HG02798 (cell line): ENCODE results near the gene INKA2.
A peak's percentile ranks its signal among the peaks of the same experiment; 100 is the strongest.
"Not testable (repeated sequence)": the region's sequence is repeated elsewhere in the genome, so short reads cannot be mapped to it uniquely, and the experiment has no call there.

Experiments used
- ATAC-seq: cut with Tn5 transposase; IDR thresholded peaks from one replicate; pipeline ENCODE4 v1.9.1; 2021; ENCODE audit warnings: mild to moderate bottlenecking; ENCODE audit not compliant: unreplicated experiment, poor library complexity

Gene INKA2

DNA sequence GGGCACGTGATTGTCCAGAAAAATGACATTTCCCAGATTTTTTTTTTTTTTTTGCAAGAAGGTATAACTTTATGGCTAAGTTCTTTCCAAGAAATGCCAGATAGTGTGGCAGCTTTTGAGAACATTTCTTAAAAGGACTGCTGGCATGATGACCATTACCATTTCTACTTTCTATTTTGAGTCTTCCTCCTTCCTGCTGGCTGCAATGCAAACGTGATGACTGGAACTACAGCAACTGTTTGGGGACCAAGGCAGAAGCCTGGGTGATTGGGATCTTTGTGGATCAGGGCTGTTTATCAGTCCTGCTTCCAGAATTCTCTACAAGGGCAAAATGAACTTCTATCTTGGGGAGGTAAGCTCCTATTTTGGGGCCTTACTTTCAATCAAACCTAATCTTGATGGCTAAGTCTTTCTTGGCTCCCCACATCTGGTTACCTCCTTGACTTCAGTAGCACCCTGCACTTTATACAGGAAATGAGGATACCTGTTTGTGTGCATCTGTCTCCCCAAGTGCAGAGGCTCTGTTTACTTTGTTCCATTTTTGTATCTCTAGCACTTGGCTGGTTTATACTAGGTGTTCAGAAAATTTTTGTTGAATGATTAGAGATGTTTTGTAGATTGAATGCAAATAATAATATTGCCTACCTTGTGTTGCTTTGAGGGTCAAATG, 12.8 kb upstream of the INKA2 start:
- no peak for ATAC-seq

DNA sequence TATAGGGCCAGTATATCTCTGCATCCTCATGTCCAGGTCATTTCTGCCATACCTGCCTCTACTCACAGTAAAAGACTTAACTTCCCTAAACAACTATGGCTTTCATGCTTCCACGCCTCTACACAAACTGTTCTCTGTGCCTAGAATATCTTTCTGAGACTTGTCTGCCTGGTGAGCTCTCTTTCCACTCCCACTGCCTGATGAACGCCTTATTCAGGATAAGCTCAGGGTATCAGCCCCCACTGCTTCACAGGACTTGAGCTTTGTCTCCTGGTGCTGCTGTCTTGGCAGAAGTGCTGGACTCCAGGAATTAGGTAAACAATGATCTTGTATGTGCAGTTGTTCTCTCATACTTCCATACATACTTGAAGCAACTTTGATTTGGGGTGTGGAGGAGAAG, 11.7 kb upstream of the INKA2 start:
- no peak for ATAC-seq

GRCh38 chr1:111749628-111750027, 10.4 kb upstream of the INKA2 start:
- no peak for ATAC-seq

- ATAC-seq, result no peak
Observed at GRCh38 chr1:111747947-111748346, 8.8 kb upstream of the INKA2 start.

GRCh38 chr1:111747282-111747734, 8.1 kb upstream of the INKA2 start:
- ATAC-seq, result peak; percentile 61

DNA sequence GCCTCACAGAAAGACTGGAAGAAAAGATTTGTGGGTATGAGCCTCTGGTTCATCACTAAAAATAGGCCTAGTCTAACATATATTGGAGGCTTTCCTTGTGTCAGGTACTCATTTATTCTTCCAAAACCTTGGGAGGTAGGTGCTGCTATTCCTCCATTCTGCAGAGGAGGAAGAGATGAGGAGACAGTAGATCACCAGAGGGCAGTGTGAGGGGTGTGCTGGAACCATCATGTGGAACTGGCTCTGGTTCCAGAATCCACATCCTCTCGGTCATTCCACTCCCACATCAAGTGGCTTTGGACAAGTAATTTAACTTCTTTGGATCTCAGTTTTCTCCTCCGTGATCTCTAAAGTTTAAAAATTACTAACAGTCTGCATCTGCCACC, 7.4 kb upstream of the INKA2 start:
- ATAC-seq, result no peak

- no peak for ATAC-seq
Observed at GRCh38 chr1:111745675-111746613, 6.7 kb upstream of the INKA2 start.

- ATAC-seq, result no peak
Observed at GRCh38 chr1:111743679-111744101, 4.5 kb upstream of the INKA2 start.

DNA sequence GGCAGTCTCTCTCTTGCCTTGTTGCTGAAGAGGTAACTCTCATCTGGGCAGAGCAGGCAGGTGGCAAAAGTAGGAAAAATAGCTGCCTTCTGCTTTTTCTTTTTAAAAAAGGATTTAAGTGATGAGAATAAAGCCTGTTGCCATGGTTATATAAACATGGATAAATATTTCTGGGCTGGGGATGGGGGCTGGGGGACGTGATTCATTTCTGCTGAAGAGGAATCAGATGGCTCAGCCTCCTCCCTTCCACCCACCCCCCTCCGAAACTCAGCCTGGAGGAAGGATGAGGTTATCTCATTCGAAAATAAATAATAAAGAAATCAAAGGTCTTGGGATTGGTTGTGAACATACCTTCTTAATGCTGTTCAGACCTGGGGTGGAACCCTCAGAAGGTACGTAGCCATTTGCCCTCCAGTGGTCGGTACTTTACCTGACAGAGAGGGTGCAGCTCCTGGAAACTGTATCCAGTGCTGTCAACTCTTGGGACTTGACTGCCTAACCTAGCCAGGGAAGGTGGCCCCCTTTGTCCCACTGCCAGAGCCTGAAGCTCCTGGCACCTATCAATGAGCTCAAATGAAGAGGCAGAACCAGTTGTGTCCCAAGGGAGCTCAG, 3.8 kb upstream of the INKA2 start:
- no peak for ATAC-seq

DNA sequence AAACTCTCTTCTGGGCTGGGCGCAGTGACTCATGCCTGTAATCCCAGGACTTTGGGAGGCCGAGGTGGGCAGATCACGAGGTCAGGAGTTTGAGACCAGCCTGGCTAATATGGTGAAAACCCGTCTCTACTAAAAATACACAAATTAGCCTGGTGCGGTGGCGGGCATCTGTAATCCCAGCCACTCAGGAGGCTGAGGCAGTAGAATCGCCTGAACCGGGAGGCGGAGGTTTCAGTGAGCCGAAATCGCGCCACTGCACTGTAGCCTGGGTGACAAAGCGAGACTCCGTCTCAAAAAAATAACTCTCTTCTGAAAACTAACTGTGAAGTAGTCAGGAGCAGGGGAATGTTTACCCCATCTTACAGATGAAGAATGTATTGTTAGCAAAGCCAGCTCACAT, 3.1 kb upstream of the INKA2 start:
- not testable (repeated sequence) for ATAC-seq

- no peak for ATAC-seq
Observed at GRCh38 chr1:111739925-111740765, 950 bp upstream of the INKA2 start.

- ATAC-seq, result peak; percentile 59
Observed at GRCh38 chr1:111738436-111739193, 580 bp downstream of the INKA2 start.

DNA sequence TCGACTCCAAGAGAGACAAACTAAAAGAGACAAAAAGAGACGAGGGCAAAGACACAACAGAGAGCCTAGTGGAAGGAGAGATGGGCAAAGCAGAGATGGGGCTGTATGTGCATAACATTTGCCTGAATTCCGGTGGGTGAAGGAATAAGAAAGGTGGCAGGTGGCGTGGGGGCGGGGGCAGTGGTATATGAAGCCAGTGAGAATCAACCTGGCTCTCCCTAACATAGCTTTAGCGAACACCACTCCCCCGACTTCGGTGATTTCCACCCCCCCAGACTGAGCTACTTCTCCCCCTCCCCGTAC, 1.1 kb downstream of the INKA2 start:
- ATAC-seq, result no peak

- ATAC-seq, result no peak
Observed at GRCh38 chr1:111737216-111738132, 1.7 kb downstream of the INKA2 start.

DNA sequence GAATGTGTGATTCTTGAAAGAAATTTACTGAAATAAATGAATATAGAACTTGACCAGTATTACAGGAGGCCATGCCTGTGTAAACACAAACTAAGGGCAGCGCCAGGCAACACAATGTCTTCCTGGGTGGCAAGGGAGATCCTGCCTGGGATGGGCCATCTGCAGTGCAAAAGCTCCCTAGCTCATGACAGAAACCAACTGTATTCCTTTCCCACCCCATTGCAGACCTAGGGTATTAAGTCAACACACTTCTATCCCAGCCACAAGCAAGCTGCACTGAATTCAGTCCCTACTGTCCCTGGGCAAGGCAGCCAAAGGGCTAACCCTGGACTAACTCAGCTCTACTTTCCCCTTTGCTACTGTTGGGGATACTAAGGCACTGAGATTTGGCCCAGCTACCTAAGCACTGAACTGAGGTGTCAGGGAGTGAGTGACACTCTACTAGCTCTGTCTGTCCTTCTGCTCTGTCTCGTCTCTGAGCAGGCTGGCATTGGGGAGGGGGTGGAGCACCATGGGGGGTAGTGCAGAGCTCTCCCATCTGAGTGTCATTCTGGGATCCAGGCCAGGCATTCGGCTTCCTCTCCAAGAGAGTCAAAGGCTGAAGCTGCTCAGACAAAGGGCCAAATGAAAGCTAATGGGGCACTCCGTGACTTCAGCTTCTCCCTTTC, 2.5 kb downstream of the INKA2 start:
- no peak for ATAC-seq

GRCh38 chr1:111735858-111736544, 3.2 kb downstream of the INKA2 start:
- no peak for ATAC-seq

DNA sequence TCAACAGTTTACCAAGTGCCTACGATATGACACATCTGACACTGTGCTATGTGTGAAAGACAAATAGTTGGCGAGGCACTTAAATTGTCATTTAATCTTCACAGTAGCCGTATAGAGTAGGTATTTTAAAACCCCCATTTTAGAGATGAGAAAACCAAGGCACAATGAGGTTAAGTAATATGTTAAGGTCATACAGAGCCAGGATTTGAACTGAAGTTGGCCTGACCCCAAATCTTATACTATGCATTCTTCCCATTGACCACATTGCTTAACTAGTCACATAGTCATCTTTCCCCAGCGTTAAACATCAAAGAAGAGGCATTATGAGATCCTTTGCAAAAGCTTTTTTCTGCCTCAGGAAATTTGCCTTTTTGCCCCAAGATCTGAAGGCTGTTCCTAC, 3.9 kb downstream of the INKA2 start:
- ATAC-seq, result no peak

DNA sequence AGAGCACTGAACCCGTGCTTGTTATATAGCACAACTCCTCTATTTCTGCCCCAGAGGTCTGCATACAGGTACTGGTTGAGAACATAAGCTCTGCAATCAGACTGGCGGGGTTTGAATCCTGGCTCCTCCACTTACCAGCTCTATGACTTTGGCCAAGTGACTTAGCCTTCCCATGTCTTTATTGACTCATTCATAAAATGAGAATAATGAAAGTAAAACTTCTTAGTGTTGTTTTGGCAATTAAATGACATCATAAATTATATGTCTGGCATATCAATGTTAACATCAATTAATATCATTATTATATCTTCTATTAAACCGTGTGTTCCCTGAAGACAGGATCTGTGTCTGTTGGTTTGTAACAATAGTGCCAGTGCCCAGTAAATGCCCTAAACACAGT, 4.3 kb downstream of the INKA2 start:
- ATAC-seq, result no peak
